Skeletal muscle tissue (tissue), 4 donors: ENCODE data around the gene LSM14B. TPM values are rescaled to one million over a fixed set of nuclear protein-coding genes. Genes with fewer than 3 reads are reported as not detected.

Source experiments
- H3K27ac ChIP-seq: one replicate; pipeline ENCODE4 v1.7.0; 2013; ENCODE audit warnings: mild to moderate bottlenecking, low read depth, low read length, inconsistent platforms
- H3K27me3 ChIP-seq, 3 donors: one replicate each; pipeline ENCODE4 v1.7.0; 2013; ENCODE audit warnings: low read length in 3 of 3; ENCODE audit not compliant: control insufficient read depth in 3 of 3, insufficient read depth in 3 of 3
- H3K36me3 ChIP-seq, 3 donors: one replicate each; pipeline ENCODE4 v1.7.0; 2013; ENCODE audit warnings: low read length in 3 of 3; ENCODE audit not compliant: control insufficient read depth in 3 of 3, insufficient read depth in 3 of 3
- H3K4me1 ChIP-seq, 3 donors: one replicate each; pipeline ENCODE4 v1.7.0; 2013; ENCODE audit warnings: low read length in 3 of 3, mild to moderate bottlenecking in 3 of 3; ENCODE audit not compliant: control insufficient read depth in 3 of 3, insufficient read depth in 3 of 3
- H3K4me3 ChIP-seq, 3 donors: one replicate each; pipeline ENCODE4 v1.7.0; 2013; ENCODE audit warnings: low read length in 3 of 3
- H3K9ac ChIP-seq, 3 donors: one replicate each; pipeline ENCODE4 v1.7.0; 2013; ENCODE audit warnings: low read length in 3 of 3, mild to moderate bottlenecking in 3 of 3, moderate library complexity in 2 of 3, low read depth in 1 of 3
- H3K9me3 ChIP-seq, 3 donors: one replicate each; pipeline ENCODE4 v1.7.0; 2013; ENCODE audit warnings: low read length in 3 of 3; ENCODE audit not compliant: control insufficient read depth in 3 of 3
- total RNA-seq: library from RNA; depleted of rRNA; stranded (reverse); fragments of >200 nt; gene quantifications from one replicate; pipeline ENCODE4 v1.2.3, GENCODE V29; 2014
- donor health status: Osteomylitis.

Gene LSM14B
- total RNA-seq, 1 donor from 2014 or later = 53.8 TPM

DNA sequence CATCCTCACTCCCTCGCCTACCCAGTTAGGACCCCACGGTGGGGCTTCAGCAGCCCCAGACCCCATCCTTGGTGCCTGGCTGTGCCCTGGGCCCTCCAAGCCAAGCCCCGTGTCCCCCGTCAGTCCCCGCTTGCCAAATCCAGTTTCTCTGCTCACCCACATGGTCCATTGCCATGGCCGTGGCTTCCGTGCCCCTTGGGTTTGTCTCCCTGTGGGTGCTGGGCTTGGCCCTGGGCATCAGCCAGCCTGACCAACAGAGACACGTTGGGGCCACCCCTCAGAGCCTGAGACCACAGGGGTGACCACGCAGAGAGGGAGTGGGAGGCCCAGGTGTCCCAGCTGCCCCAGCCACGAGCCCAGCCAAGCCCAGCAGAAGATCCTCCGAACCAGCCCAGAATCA, 28.9 kb downstream of the LSM14B start:
- no peaks in the 10 kb centered on the region for H3K27me3 ChIP-seq
- H3K27ac ChIP-seq = no peak overlapping the region
- peak overlapping the region in 1 of 3 donors; percentile 40 for H3K9ac ChIP-seq
- H3K36me3 ChIP-seq = peaks cover 3 to 10% (median 6%) of the 10 kb centered on the region in 3 donors
- no peak overlapping the region for H3K4me3 ChIP-seq
- no peaks in the 10 kb centered on the region for H3K9me3 ChIP-seq
- peaks cover 5 to 34% (median 22%) of the 10 kb centered on the region in 3 donors for H3K4me1 ChIP-seq

DNA sequence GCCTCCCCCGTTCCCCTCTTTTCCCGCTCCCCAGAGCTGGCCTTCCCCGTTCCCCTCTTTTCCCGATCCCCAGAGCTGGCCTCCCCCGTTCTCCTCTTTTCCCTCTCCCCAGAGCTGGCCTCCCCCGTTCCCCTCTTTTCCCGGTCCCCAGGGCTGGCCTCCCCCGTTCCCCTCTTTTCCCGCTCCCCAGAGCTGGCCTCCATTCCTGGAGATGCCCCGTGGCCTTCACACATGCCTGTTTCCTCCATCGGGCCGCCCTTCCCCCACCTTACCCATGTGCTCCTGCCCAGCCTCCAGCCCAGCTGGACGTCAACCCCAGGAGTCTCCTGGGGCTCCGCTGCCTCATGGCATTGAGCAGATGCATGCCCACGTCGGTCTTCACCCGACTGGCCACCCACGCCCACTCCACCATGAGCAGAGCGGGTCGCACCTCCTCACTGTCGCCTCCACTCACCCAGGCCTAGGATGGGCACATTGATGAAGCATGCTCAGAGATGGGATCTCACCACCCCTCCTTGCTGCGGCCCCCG, 29.6 kb downstream of the LSM14B start:
- no peak overlapping the region for H3K4me3 ChIP-seq
- no peaks in the 10 kb centered on the region for H3K9me3 ChIP-seq
- H3K36me3 ChIP-seq = peaks cover 3 to 10% (median 5%) of the 10 kb centered on the region in 3 donors
- H3K4me1 ChIP-seq = peaks cover 8 to 38% (median 26%) of the 10 kb centered on the region in 3 donors
- no peak overlapping the region for H3K27ac ChIP-seq
- H3K27me3 ChIP-seq = no peaks in the 10 kb centered on the region
- no peak overlapping the region for H3K9ac ChIP-seq

DNA sequence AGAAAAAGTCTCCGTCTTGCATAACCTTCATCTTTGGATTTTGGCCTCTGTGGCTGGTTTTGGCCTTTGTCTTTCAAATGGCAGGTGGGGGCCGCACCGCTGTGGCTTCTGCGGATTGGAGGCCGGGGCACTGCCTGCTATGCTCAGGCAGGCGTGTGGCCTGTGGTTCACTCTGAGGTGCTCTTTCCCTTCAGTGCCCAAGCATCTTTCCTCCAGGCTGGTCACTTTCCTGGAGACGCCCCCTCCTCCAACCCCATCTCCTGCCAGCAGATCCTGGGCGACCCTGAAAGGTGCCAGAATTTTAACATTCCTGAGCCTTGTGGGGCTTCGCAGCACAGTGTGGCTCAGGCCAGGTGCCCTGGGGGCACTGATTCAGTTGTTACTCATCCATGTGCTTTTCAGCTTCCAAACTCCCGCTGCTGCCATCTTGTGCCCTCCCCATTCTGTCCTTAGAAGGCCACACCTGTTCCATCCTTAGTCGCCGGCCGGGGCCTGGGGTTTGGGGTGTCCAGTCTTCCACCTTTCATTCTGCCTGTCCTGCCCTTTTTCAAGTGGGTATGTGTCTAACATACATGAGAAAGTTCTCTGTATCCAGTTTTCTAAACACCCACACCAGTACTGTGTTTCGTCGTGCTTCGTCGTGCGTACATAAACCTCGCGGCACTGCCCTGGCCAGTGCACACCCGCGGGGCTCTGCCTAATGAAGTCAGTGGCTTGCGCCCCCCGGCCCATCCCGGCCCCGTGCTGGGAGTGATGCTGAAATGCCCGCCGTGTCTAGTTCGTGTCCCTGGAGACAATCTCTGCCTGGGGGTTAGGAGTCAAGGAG, 33.4 kb downstream of the LSM14B start:
- Histone ChIP-seq H3K9ac (no peak overlapping the region), H3K9me3 (no peaks in the 10 kb centered on the region), H3K27ac (no peak overlapping the region), H3K36me3 (peaks cover 6 to 16% (median 8%) of the 10 kb centered on the region in 3 donors), H3K4me1 (peaks cover 11 to 26% (median 26%) of the 10 kb centered on the region in 3 donors), H3K4me3 (no peak overlapping the region), H3K27me3 (no peaks in the 10 kb centered on the region)

DNA sequence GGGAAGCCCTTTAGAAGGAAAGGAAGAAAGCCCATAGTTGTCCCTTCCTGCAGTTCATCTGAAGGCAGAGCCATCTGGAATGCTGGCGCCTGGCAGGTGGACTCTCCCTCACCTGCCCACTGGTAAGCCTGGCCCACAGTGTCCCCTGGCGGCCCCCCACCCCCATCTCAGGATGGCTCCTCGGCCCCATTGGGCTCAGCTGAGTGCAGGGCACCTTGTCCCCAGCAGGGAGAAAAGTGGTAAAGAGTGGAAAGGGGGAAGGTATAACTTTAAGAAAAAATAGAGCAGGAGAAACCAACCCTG, 33.9 kb downstream of the LSM14B start:
- peaks cover 11 to 29% (median 20%) of the 10 kb centered on the region in 3 donors for H3K4me1 ChIP-seq
- H3K27me3 ChIP-seq = no peaks in the 10 kb centered on the region
- peak overlapping the region in 2 of 3 donors; percentile 33 to 66 for H3K9ac ChIP-seq
- no peaks in the 10 kb centered on the region for H3K9me3 ChIP-seq
- peaks cover 11 to 22% (median 12%) of the 10 kb centered on the region in 3 donors for H3K36me3 ChIP-seq
- H3K4me3 ChIP-seq = no peak overlapping the region
- H3K27ac ChIP-seq = no peak overlapping the region

DNA sequence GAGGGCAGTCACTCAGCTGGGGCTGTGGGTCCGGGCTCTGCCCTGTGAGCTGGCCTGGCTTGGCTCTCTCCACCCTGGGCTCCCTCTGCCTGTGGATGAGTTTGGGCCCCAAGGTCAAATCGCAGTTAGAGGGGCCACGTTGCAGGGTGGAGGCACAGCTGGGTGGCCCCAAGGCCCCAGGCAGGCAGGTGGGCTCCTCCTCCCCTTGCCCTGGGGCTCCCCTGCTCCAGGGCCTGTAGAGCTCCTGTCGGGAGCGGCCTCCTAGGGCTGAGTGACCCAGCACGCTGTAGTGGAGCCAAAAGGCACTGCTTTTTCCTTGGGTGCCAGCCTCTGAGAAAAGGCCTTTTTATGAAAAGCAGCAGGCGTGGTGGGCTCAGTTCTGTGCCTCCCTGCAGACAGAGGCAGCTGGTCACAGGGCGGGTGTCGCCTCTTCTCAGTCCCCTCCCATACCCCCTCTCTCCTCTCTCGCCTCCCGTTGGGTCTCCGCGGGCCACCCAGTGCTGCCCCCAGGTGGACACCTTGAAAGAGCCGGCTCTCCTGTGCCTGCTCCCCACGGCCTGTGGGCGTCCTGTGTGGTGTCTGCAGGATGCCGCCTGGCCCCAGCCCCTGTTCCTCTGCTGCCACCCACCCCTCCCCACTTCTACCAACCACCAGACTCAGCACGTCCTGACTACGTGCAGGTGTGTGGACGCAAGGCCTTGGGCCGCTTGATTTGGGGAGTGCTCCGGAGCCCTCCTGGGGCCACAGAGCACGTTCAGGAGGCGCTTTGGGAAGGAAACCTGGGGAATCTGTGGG, 34.5 kb downstream of the LSM14B start:
- Histone ChIP-seq H3K27ac (no peak overlapping the region), H3K4me3 (no peak overlapping the region), H3K36me3 (peaks cover 15 to 24% (median 17%) of the 10 kb centered on the region in 3 donors)

DNA sequence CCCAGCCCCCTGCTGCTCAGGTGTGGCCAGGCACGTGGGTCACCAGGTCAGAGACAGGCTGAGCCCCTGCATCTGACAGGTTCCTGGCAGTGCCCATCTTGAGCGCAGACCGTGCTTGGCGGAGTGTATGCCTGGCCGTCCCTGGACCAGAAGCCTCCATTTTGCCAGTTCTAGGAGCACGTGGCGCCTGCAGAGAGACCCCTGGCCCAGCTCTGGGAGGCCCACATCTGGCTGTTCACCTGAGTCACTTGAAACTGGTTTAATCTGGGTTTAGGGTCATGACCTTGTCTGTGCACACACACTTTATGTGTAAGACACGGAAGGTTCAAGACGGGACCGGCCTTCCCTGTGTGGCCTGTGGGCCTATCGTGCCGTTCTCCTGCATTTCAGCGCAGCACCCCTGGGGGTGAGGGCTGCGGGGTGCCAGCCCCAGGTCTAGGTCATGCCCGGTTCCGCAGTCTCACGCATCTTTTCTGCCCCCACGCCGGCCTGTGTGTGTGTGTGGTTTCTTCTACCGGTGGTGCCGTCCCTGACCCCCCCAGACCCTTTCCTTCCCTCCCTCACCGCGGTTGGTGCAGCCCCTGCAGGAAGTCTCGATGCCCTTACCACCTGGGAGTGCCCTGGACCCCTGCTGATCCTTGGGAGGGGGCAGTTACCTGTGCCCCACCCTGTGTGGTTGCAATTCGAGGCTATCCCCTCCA, 35.3 kb downstream of the LSM14B start:
- no peak overlapping the region for H3K27ac ChIP-seq
- H3K4me3 ChIP-seq = no peak overlapping the region
- peaks cover 14 to 26% (median 22%) of the 10 kb centered on the region in 3 donors for H3K36me3 ChIP-seq
- H3K4me1 ChIP-seq = peaks cover 11 to 29% (median 18%) of the 10 kb centered on the region in 3 donors
- H3K27me3 ChIP-seq = no peaks in the 10 kb centered on the region
- peak overlapping the region in 1 of 3 donors; percentile 50 for H3K9ac ChIP-seq
- no peaks in the 10 kb centered on the region for H3K9me3 ChIP-seq

More for the DNA sequence above, 34.5 kb downstream of the LSM14B start:
- Histone ChIP-seq H3K9ac (peak overlapping the region in 2 of 3 donors; percentile 33 to 66), H3K27me3 (no peaks in the 10 kb centered on the region), H3K9me3 (no peaks in the 10 kb centered on the region), H3K4me1 (peaks cover 11 to 29% (median 18%) of the 10 kb centered on the region in 3 donors)

DNA sequence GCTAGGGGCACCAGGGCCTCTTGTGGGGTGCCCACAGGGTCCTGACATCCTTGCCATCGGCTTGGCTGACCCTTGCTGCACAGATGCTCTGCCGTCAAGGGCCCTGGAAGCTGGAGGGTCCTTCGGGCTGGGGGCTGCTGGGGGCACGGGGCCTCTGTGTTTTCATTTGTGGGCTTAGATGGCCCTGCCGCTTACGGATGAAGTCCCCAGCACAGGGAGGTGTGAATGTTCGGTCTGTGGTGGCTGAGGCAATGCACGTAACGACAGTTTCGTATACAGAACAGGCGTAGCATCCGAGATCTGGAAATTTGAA, 35.8 kb downstream of the LSM14B start:
- Histone ChIP-seq H3K36me3 (peaks cover 18 to 31% (median 27%) of the 10 kb centered on the region in 3 donors), H3K4me1 (peaks cover 11 to 29% (median 18%) of the 10 kb centered on the region in 3 donors), H3K4me3 (no peak overlapping the region), H3K9ac (no peak overlapping the region), H3K27me3 (no peaks in the 10 kb centered on the region), H3K9me3 (no peaks in the 10 kb centered on the region), H3K27ac (no peak overlapping the region)

DNA sequence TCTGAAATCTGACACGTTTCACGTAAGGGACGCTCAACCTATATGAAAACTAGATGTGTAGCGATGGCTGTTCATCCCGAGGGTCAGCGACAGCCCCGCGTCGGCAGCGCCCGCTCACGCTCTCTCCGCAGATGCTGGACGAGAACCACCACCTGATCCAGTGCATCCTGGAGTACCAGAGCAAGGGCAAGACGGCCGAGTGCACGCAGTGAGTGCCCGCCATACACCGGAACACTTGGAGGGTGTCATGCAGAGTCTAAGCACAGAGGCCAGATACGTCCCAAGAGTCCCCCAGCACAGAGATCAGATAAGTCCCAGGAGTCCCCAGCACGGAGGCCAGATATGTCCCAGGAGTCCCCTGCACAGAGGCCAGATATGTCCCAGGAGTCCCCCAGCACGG, 36.3 kb downstream of the LSM14B start:
- no peaks in the 10 kb centered on the region for H3K9me3 ChIP-seq
- no peaks in the 10 kb centered on the region for H3K27me3 ChIP-seq
- peaks cover 11 to 29% (median 18%) of the 10 kb centered on the region in 3 donors for H3K4me1 ChIP-seq
- no peak overlapping the region for H3K9ac ChIP-seq
- H3K36me3 ChIP-seq = peaks cover 21 to 32% (median 28%) of the 10 kb centered on the region in 3 donors
- H3K27ac ChIP-seq = no peak overlapping the region
- H3K4me3 ChIP-seq = no peak overlapping the region

DNA sequence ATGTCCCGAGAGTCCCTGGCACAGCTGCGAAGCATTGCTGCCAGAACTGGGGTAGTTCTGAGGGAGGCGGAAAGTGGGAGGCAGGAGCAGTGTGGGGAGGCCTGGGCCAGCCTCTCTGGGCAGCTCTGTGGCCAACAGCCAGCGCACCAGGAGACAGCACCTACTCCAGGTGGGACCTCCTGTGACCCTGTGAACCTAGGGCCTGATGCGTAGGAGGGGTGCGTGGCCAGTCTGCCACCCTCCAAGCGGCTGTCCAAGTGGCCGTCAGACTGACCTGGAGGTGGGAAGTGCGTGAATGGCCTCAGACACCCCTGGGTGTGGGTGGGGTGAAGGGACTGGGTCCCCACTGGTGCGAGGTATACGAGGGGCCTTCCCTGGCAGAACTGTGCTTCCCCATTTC, 36.8 kb downstream of the LSM14B start:
- Histone ChIP-seq H3K4me1 (peaks cover 11 to 29% (median 18%) of the 10 kb centered on the region in 3 donors), H3K9me3 (no peaks in the 10 kb centered on the region), H3K27ac (no peak overlapping the region), H3K36me3 (peaks cover 25 to 34% (median 31%) of the 10 kb centered on the region in 3 donors), H3K27me3 (no peaks in the 10 kb centered on the region), H3K9ac (no peak overlapping the region), H3K4me3 (no peak overlapping the region)
